Stimulated activated CD4-positive, alpha-beta T cell treated with anti-CD3 and anti-CD28 coated beads, Interleukin-2, amount 100 ng/mL, for 48 hours (primary cell): ENCODE data around the gene CNGB1.
"Not testable (repeated sequence)": the region's sequence is repeated elsewhere in the genome, so short reads cannot be mapped to it uniquely, and the experiment has no call there.

Source experiments
- DNase-seq, 2 donors: peaks; one replicate each; pipeline ENCODE4 v3.0.0-alpha.2; 2020

The CNGB1 gene

DNA sequence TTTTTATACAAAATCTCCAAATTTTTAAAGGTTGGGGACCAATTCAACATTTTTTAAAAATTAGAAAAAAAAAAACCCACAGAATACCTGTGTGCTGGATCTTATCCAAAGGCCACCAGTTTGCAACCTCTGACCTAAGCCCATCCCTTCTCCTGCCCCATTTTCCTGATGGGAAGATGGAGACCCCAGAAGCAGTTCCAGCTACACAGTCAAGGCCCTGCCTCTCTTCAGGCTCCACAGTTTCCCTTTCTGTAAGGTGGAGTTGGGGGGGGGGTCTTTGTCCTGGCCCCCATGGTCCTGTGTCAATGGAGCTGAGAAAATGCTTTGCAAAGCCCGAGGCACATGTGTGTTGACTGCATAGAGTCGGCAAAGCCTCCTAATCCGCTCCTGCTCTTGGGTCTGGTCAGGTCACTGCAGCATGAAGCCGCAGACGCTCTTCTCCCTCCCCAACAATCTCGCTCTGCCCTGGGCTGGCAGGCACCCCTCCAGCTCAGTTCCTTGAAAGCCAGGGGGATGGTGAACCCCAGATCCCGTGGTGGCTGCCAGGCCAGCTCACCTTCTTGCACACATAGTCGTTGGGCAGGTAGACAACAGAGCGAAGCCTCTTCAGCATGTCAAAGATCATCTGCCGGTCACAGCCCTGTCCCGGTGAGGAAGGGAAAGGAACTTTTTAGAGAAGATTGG, 70.0 kb downstream of the CNGB1 start:
- no peak for DNase-seq

DNA sequence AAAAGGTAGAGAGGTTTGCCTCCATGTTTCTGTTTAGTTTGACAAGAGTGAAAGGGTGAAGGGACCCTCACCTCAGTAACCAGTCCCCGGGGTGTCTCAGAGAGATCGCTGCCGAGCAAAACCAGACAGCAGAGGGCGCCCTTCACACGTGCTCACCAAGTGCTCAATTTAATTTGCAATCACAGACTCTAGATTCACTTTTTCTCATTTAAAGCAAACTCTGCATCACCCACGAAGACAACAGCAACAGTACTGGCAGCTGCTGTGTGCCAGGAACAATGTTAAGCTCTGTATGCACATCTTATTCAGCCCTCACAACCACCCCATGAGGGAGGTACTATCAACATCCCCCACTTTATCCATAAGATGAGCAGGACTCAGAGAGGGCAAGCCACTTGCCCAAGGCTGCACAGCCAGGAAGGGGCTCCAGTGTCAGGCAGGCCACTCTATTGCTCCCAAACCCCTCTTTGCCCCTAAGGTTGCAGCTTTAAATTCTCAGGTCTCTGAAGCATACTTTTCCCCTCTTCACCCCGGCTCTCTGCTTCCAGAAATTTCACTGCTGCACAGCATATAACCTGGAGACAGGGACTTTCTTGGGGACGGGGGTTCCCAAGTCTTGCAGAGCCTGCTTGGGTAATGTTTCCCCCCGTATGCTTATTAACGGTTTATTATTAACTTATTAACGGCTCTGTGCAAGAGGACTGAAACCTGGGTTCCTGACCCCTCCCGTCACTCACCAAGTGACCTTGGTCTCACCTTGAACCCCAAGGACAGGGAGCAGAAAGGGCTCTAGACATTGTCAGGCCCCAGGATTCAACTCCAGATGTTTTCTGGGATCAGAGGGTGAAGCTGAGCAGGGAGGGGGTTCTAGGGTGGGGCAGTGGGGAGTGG, 70.9 kb downstream of the CNGB1 start:
- peak; percentile 73 to 75 for DNase-seq

DNA sequence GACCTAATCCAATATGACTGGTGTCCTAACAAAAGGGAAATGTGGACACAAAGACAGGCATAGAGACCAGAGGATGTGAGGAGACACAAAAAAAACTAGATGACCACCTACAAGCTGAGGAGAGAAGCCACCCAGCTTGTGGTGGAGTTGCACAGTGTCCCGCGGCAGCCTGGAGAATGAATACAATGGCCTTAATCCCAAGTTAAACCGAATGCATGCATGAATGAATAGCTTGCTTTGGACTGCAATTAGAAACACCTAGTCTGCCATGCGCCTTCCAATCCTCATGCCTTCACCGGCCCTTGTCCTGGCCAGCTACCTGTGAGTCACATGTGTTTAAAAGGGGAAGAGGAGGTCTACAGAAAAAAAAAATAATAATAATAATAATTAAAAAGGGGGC, 72.0 kb downstream of the CNGB1 start:
- DNase-seq, result no peak

DNA sequence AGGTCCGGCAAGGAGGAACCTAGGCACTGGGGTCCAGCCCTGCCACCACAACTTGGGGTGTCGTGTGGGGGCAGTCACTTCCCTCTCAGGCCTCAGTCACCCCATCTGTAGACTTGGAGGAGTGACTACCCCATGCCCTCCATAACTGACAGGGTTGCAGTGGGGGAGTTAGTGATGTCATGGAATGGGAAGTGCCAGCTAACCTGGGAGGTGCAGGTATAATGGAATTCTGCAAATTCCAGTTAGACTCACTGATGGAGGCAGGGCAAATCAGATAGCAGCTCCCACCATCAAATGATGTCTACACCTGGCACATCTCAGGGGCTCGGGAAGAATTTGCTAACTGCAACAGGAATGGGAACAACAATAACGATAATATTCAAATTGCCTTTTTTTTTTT, 72.9 kb downstream of the CNGB1 start:
- no peak for DNase-seq

DNA sequence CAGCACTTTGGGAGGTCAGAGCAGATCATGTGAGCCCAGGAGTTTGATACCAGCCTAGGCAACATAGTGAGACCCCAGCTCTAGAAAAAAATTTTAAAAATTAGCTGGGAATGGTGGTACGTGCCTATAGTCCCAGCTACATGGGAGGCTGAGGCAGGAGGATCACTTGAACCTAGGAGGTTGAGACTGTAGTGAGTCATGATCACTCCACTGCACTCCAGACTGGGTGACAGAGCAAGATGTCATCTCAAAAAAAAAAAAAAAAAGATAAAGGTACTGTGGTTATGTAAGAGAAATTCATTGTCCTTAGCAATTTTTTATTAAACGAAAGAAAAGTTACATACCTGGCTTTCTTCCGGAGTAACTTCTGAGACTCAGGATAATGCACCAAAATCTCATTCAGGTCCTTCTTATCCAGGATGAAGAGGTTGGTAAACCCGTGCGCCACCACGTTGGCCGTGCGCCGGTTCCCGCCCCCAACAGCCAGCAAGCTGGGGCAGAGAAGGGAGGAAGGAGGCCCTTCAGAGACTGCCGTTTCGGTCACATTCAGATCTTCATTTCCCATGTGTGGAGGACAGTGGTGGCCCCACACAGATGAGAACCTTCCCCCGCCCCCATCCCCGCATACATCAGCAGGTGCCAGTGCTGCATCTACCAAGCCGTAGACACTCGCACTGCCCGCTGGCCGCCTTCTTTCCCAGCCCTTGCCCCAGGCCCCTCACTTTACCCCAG, 73.7 kb downstream of the CNGB1 start:
- DNase-seq, result no peak

DNA sequence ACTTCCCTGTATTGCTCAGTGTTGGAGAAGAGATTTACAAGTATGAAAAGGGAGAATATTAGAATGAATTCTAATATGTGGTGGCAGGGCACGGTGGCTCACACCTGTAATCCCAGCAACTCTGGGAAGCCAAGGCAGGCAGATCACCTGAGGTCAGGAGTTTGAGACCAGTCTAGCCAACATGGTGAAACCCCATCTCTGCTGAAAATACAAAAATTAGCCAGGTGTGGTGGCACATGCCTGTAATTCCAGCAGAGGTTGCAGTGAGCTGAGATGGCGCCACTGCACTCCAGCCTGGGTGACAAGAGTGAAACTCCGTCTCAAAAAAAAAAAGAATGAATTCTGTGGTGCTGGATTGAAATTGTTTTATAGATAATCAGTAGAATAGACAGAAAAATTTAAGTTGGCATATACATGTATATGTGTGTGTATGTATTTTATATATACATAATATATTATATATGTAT, 75.8 kb downstream of the CNGB1 start:
- not testable (repeated sequence) for DNase-seq

DNA sequence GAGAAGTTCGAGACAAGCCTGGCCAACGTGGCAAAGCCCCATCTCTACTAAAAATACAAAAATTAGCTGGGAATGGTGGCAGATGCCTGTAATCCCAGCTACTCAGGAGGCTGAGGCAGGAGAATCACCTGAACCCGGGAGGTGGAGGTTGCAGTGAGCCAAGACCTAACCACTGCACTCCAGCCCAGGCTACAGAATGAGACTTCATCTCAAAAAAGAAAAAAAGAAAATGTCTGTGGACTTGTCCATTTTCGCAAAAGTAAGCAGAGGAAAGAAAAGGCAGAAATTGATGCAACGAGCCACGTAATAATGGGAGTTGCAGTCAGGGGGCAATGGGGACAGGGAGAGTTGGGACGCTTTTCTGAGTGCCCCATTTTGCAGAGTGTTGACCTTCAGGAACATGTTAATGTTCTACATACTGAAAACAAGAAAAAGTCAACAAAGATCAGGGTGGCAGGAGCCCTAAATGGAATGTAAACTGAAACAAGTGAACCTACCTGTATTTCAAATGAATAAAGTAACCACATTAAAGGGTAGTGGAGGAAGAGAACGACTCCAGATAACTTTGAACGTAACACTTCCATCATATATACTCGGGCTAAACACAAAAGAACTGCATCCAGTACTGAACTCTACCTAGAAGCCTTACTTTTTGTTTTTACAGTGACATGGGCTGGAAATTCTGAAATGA, 76.4 kb downstream of the CNGB1 start:
- DNase-seq, result no peak

DNA sequence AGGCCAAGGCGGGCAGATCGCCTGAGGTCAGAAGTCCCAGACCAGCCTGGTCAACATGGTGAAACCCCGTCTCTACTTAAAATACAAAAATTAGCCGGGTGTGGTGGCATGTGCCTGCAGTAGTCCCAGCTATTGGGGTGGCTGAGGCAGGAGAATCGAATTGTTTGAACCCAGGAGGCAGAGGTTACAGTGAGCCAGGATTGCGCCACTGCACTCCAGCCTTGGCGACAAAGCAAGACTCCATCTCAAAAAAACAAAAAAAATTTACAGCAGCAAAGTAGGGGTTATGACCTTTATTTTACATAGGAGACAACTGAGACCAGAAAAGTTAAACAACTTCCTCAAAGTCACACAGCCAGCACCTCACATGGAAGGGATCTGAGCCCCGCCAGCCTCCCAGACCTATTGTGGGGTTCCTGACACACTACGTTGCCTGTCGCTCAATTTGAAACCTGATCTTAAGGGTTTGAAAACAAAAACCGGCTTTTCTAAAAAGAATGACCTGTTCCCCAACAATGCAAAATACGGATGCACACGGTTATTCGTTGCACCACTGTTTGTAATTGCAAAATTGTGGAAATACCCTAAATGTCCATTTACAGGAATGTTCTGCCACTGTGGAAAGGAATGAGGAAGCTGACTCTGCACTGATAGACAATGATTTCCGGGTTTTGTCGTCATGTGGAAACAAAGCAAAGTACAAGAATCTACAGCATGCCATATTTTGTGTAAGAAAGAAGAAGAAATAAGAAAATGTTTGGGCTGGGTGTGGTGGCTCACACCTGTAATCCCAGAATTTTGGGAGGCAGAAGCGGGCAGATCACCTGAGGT, 77.2 kb downstream of the CNGB1 start:
- no peak for DNase-seq

DNA sequence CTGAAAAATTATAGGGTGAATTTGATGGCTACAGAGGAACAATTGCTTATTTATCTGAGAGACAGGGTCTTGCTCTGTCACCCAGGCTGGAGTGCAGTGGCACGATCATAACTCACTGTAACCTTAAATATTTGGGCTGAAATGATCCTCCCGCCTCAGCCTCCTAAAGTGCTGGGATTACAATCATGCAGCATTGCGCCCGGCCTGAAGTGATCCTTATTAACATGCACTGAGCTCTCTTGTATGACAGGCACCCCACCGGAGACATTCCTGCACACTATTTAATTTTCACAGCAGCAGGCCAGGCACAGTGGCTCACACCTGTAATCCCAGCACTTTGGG, 77.7 kb downstream of the CNGB1 start:
- no peak for DNase-seq

DNA sequence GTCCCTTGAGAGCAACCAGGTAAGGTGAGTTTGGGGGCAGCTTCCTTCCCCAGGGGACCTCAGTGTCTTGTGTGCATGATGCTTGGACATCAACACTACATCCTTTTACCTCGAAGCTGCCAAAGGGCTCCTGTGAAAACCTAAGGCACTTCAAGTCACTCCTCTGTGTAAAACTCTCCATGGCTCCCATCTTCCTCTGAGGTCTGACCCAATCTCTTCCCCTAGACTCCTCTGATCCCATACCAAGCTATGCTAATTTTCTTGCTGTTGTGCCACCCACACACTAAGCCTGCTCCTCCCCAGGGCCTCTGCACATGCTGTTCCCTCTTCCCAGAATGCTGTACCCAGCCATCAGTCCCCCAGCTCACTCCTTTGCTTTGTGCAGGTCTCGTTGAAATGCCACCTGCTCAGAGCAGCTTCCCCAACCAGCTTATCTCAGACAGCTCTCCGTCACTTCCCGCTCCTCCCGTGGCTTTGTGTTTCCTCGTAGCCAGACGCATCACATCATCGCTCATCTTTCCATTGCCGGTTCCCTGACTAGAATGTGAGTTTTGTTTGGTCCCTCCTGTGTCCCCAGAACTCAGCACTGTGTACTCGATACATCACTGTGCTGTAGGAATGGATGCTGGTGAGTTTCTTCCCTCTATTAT, 78.4 kb downstream of the CNGB1 start:
- DNase-seq, result no peak

DNA sequence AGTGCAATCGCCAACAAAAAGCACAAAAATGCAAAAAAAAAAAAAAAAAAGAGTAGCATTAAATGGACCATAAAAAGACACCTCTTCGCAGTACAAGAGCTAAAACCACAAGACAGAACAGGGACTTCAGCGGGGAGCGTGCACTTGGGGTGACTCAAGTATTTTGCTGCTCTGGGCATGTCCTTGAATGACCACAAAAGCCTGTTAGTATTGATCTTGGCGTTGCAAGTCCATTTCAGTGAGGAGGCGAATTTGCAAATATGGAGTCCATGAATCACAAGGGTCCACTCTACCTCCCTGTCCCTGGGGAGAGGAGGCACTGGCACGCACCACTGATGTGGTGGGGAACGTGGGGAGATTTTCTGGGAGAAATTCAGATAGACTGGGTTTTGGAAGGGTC, 78.9 kb downstream of the CNGB1 start:
- DNase-seq, result no peak

DNA sequence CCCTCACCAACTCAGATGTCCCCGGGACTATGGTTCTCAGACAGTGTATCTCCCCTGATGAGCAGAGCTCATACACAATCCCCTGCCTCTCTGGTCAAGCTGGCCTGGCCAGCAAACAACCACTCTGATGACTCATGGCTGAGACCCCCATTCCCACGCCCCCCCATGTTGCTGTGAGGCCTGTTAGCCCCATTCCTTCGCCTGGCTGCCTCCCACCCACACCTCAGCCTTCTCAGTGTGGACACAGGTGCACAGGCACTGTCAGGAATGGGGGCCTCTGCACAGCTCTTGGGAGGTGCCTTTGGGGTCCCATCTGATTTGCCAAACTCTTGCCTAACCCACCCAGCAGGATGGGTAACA, 80.2 kb downstream of the CNGB1 start:
- no peak for DNase-seq

DNA sequence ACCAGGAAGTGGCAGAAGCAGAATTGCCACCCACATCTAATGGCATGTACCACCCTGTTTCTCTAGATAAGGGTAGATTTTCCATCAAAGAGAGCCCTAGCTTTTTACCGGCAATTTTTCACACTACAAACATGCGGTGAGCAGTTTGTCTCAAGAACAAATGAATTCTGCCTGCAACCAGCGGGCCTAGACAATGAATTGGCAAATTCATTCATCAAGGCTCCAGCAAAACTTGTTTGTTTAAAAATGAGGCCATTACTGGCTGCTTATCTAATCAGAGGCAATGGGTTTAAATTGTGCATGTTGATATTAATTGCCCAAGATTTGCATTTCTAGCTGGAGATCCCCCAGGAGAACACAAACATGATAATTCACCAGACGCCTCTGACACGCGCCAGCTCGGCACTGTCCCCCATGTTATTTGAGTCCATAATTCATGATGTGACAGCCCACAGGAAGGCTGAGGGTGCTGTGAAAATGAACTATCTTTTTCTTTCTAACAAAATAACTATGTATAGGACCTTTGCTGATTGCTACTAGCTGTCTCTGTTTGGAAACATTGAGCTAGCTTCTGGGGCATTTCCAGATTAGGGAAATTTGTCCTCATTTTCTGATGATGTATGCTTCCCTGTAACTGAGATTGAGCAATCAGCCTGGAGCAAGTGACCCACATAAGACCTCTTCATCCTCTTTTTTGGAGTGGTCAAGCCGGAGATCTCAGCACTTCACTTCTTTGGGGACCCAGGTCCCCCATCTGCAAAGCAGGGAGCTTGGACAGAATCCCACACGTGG, 80.8 kb downstream of the CNGB1 start:
- no peak for DNase-seq

DNA sequence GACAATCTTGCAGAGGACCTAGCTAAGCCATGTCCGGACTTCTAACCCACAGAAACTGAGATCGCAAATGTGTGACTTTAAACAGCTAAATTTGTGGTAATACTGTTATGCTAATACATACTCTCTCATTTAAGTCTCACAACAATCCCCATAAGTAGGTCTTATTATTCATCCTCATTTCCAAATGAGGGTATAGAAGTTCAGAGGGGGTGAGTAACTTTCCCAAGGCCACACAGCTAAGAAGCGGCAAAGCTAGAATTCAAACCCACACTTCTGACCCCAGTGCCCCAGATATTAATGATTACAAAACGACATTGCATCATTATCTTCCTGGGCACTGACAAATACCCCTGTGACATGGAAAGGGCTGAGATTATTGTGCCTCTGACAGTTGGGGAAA, 81.4 kb downstream of the CNGB1 start:
- DNase-seq, result no peak

DNA sequence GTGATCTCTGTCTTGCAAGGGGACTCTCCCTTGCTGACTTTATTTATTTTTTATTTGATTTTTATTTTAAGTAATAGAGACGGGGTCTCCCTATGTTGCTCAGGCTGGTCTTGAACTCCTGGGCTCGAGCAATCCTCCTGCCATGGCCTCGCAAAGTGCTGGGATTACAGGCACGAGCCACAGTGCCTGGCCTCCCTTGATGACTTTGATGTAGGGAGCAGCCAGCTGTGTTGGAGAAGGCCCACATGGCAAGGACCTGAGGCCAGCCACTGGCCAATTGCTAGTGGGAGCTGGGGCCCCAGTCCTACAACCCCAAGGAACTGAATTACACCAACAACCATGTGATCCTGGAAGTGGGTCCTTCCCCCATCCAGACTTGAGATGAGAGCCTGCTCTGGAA, 81.8 kb downstream of the CNGB1 start:
- DNase-seq, result no peak

DNA sequence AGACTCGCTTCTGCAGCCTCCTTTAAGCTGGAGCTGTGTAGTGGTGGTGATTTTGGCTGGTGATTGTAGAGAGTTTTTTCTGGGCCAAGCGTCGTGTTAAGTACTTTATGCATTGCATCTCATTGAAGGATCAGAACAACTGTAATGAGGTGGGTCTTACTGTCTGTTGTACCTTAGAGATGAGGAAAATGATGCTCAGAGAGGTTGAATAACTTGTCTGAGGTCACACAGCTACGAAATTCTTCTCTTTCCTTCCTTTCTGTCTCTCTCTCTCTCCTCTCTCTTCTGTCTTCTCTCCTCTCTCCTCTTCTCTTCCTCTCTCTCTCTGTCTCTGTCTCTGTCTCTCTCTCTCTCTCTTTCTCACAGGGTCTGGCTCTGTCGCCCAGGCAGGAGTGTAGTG, 82.8 kb downstream of the CNGB1 start:
- DNase-seq, result no peak

DNA sequence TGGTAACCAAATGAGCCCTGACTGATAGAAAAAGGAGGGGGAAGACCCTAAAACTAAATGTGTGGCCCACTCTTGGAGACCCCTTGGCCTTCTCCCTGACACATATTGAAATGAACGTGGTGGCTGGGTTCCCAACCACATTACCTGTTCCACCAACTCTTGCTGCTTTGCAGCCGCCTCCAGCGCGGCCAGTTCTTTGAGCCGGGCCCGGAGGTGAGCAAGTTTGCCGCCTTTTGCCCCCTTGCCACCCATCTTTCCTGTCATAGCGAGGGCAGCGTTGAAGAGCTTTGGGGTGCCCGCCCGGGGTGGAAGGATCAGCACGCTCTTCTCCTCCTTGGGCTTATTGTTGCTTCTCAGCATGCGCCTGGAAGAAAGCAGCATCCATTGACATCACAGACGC, 83.2 kb downstream of the CNGB1 start:
- DNase-seq, result no peak

DNA sequence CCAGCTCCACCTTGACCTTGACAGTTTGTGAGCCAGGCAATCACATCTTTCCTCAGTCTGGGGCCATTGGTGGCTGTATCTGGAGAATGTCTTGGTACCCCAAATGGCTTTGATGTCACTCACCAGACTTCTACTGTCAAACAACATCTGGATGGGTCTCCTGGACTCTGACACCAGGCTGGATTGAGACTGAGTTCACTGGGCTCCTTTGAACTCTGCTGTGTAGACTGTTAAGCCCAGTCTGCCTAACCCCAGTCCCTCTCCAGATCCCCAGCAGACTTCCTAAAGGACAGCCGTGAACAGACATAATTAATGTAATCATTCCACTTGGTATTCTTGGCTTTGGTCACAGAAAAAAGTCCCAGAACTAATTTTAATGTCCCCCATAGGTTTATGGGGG, 84.5 kb downstream of the CNGB1 start:
- DNase-seq, result no peak

DNA sequence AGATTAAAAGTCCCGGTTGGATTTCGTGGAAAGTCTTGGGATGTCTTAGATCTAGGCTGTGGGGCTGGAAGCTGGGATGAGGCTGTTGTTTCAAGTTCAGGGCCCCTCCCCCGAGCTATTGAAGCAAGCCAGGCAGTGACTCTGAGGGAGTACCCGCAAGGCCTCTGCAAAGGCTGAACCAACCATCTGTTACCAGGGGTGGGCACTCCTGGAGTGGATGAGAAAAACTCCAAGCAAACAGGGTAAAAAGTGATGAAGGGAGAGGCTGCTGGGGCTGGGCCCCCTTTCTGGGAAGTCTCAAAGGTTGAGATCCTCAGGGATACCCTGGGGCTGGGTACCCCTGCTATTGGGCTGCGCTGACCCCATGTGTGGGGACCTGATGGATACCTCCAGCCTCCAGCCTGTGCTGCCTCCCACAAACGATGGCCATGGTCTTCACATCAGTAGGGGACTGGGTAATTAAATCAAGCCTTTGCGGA, 86.2 kb downstream of the CNGB1 start:
- no peak for DNase-seq

DNA sequence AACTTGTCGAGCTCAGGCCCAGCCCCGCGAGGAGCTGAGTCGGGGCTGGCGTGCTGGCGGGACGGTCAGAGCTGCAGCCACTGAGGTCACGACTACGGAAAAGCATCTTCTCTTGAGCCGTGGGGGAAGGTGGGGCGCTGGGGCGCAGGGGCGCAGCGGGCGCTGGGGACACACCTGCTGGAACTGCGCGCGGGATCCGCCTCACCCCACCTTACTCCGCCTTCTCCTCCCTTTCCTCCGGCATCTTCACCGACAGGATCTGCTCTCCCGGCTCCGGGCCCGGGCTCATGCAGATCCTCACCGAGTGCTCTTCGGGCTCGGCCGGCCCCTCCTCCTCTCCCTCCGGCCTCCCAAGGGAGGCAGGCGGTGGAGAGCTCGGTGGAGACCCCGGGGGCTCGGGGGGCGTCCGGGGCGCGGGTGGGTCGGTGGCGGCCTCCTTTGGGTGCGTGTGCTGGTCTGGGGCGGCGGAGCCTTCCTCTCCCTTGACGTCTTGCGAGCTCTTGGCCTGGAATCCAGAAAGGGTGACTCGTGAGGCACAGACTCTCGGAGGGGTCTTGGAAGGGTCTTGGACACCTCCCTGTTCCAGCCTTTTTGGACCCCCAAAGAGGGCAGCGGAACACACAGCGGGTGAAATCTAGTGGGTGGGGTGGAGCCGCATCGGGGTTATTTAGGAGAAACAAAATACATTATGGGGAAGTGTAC, 86.8 kb downstream of the CNGB1 start:
- DNase-seq, result no peak
